GM23338 (cell line): ENCODE measurements around the gene COX4I2. TPM values are rescaled to one million over a fixed set of nuclear protein-coding genes. Genes with fewer than 3 reads are reported as not detected.
A peak's percentile ranks its signal among the peaks of the same experiment; 100 is the strongest.

Experiments used
- ATAC-seq: fragments of 200-7000 bp; cut with Tn5 transposase; 3 replicates; pipeline ENCODE4 v1.9.1; 2020
- DNase-seq: peaks from one replicate; pipeline ENCODE4 v3.0.0-alpha.2; 2015; ENCODE audit warnings: low spot score
- H2AFZ ChIP-seq: fragments of 200-600 bp; sonication (generic); 2 replicates; pipeline ENCODE4 v1.8.0; 2016; ENCODE audit warnings: antibody characterized with exemption, mild to moderate bottlenecking, moderate library complexity
- H3F3A ChIP-seq: fragments of 200-600 bp; sonication (generic); replicated peaks from 2 replicates; pipeline ENCODE4 v1.8.0; 2017; ENCODE audit warnings: antibody characterized with exemption, mixed run types, low read depth
- H3K27ac ChIP-seq: fragments of 200-600 bp; sonication (generic); 2 replicates; pipeline ENCODE4 v1.6.1; 2016; ENCODE audit warnings: low read depth
- H3K27me3 ChIP-seq: fragments of 200-600 bp; sonication (generic); 2 replicates; pipeline ENCODE4 v1.8.0; 2016; ENCODE audit warnings: mild to moderate bottlenecking, mixed run types, moderate library complexity; ENCODE audit not compliant: insufficient read depth
- H3K36me3 ChIP-seq: fragments of 200-600 bp; sonication (generic); 2 replicates; pipeline ENCODE4 v1.8.0; 2016; ENCODE audit warnings: mild to moderate bottlenecking; ENCODE audit not compliant: insufficient read depth
- H3K4me1 ChIP-seq: fragments of 200-600 bp; sonication (generic); 2 replicates; pipeline ENCODE4 v1.8.0; 2016; ENCODE audit warnings: mild to moderate bottlenecking, moderate library complexity; ENCODE audit not compliant: insufficient read depth
- H3K4me2 ChIP-seq: fragments of 200-600 bp; sonication (generic); 2 replicates; pipeline ENCODE4 v1.7.1; 2017; ENCODE audit warnings: mixed run types
- H3K4me3 ChIP-seq: fragments of 200-600 bp; sonication (generic); 2 replicates; pipeline ENCODE4 v1.6.1; 2016; ENCODE audit warnings: mixed run types
- H3K79me2 ChIP-seq: fragments of 200-600 bp; sonication (generic); replicated peaks from 2 replicates; pipeline ENCODE4 v1.8.0; 2017; ENCODE audit warnings: mild to moderate bottlenecking; ENCODE audit not compliant: insufficient read depth
- H3K9me2 ChIP-seq: fragments of 200-600 bp; sonication (generic); 2 replicates; pipeline ENCODE4 v1.8.0; 2017; ENCODE audit not compliant: insufficient read depth
- H4K20me1 ChIP-seq: fragments of 200-600 bp; sonication (generic); replicated peaks from 2 replicates; pipeline ENCODE4 v1.8.0; 2017; ENCODE audit warnings: mild to moderate bottlenecking; ENCODE audit not compliant: insufficient read depth
- H3K27ac Mint-ChIP-seq: 2 replicates; pipeline ENCODE4 v1.8.0; 2020; ENCODE audit warnings: inconsistent platforms, mild to moderate bottlenecking, moderate library complexity, mixed read lengths
- H3K27me3 Mint-ChIP-seq: 3 replicates; pipeline ENCODE4 v1.8.0; 2022; ENCODE audit warnings: low read depth, mild to moderate bottlenecking, moderate library complexity, mixed read lengths, inconsistent platforms; ENCODE audit not compliant: insufficient read depth, poor library complexity
- H3K36me3 Mint-ChIP-seq: 3 replicates; pipeline ENCODE4 v1.8.0; 2021; ENCODE audit warnings: low read depth, mild to moderate bottlenecking, inconsistent platforms, moderate library complexity, mixed read lengths
- H3K4me1 Mint-ChIP-seq: 3 replicates; pipeline ENCODE4 v1.8.0; 2020; ENCODE audit warnings: mild to moderate bottlenecking, inconsistent platforms, mixed read lengths
- H3K4me3 Mint-ChIP-seq: 3 replicates; pipeline ENCODE4 v1.8.0; 2021; ENCODE audit warnings: moderate library complexity, mild to moderate bottlenecking, inconsistent platforms, mixed read lengths
- H3K9me3 Mint-ChIP-seq: 3 replicates; pipeline ENCODE4 v1.8.0; 2020; ENCODE audit warnings: moderate library complexity, mild to moderate bottlenecking, inconsistent platforms, mixed read lengths
- STAT1 ChIP-seq: IDR thresholded peaks from one replicate; pipeline ENCODE4 v1.6.1; 2016; ENCODE audit warnings: antibody characterized with exemption; ENCODE audit not compliant: unreplicated experiment
- ZNF114 ChIP-seq: fragments of 250-450 bp; sonication (Bioruptor Pico); IDR thresholded peaks from 2 replicates; pipeline ENCODE4 v1.5.0; 2020; ENCODE audit warnings: mild to moderate bottlenecking, moderate library complexity
- ZNF331 ChIP-seq: fragments of 250-450 bp; sonication (Bioruptor Pico); IDR thresholded peaks from 2 replicates; pipeline ENCODE4 v1.5.0; 2020; ENCODE audit warnings: low read depth, mild to moderate bottlenecking, moderate library complexity
- polyA plus RNA-seq: library from polyadenylated mRNA; unstranded; fragments of >200 nt; fragmentation: Nextera tagmentation; extraction: Ambion mirVana; gene quantifications from 2 replicates; pipeline ENCODE4 v1.2.1, GENCODE V29; 2016
- total RNA-seq: library from RNA; depleted of rRNA; stranded (reverse); fragments of >200 nt; shearing (Covaris generic); gene quantifications from 2 replicates; pipeline ENCODE4 v1.2.3, GENCODE V29; 2014
- TF ChIP-seq, protein P1 (sequence below): fragments of 250-450 bp; sonication (Bioruptor Pico); IDR thresholded peaks from 2 replicates; pipeline ENCODE4 v1.5.0; 2020; ENCODE audit warnings: mild to moderate bottlenecking, moderate library complexity
- TF ChIP-seq, protein P2 (sequence below): IDR thresholded peaks from 2 replicates; pipeline ENCODE4 v1.6.1; 2016; ENCODE audit warnings: antibody characterized with exemption

The COX4I2 gene
- total and polyA plus RNA-seq, 2 experiments from 2014 or later: 0.63 TPM; not detected in 1

DNA sequence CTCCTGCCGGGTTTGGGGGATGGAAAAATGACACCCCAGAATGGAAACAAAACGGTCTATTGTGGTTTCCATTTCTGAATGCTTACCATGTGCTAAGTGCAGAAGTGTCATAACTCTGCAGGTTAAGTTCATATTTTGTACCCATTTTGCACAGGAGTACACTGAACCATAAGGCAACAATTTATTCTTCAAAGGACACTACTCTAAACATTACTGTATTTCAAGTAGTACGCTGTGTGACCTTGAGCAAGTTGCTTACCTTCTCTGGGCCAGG is 42.4 kb upstream of the COX4I2 start:
- TF ChIP-seq STAT1: no peak
- TF ChIP-seq ZNF114 (CRISPR knock-in tag): no peak
- TF ChIP-seq, protein P1, sequence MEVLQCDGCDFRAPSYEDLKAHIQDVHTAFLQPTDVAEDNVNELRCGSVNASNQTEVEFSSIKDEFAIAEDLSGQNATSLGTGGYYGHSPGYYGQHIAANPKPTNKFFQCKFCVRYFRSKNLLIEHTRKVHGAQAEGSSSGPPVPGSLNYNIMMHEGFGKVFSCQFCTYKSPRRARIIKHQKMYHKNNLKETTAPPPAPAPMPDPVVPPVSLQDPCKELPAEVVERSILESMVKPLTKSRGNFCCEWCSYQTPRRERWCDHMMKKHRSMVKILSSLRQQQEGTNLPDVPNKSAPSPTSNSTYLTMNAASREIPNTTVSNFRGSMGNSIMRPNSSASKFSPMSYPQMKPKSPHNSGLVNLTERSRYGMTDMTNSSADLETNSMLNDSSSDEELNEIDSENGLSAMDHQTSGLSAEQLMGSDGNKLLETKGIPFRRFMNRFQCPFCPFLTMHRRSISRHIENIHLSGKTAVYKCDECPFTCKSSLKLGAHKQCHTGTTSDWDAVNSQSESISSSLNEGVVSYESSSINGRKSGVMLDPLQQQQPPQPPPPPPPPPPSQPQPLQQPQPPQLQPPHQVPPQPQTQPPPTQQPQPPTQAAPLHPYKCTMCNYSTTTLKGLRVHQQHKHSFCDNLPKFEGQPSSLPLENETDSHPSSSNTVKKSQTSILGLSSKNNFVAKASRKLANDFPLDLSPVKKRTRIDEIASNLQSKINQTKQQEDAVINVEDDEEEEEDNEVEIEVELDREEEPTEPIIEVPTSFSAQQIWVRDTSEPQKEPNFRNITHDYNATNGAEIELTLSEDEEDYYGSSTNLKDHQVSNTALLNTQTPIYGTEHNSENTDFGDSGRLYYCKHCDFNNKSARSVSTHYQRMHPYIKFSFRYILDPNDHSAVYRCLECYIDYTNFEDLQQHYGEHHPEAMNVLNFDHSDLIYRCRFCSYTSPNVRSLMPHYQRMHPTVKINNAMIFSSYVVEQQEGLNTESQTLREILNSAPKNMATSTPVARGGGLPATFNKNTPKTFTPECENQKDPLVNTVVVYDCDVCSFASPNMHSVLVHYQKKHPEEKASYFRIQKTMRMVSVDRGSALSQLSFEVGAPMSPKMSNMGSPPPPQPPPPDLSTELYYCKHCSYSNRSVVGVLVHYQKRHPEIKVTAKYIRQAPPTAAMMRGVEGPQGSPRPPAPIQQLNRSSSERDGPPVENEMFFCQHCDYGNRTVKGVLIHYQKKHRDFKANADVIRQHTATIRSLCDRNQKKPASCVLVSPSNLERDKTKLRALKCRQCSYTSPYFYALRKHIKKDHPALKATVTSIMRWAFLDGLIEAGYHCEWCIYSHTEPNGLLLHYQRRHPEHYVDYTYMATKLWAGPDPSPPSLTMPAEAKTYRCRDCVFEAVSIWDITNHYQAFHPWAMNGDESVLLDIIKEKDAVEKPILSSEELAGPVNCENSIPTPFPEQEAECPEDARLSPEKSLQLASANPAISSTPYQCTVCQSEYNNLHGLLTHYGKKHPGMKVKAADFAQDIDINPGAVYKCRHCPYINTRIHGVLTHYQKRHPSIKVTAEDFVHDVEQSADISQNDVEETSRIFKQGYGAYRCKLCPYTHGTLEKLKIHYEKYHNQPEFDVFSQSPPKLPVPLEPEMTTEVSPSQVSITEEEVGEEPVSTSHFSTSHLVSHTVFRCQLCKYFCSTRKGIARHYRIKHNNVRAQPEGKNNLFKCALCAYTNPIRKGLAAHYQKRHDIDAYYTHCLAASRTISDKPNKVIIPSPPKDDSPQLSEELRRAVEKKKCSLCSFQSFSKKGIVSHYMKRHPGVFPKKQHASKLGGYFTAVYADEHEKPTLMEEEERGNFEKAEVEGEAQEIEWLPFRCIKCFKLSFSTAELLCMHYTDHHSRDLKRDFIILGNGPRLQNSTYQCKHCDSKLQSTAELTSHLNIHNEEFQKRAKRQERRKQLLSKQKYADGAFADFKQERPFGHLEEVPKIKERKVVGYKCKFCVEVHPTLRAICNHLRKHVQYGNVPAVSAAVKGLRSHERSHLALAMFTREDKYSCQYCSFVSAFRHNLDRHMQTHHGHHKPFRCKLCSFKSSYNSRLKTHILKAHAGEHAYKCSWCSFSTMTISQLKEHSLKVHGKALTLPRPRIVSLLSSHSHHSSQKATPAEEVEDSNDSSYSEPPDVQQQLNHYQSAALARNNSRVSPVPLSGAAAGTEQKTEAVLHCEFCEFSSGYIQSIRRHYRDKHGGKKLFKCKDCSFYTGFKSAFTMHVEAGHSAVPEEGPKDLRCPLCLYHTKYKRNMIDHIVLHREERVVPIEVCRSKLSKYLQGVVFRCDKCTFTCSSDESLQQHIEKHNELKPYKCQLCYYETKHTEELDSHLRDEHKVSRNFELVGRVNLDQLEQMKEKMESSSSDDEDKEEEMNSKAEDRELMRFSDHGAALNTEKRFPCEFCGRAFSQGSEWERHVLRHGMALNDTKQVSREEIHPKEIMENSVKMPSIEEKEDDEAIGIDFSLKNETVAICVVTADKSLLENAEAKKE: no peak
- TF ChIP-seq ZNF331 (CRISPR knock-in tag): no peak
- TF ChIP-seq, protein P2, sequence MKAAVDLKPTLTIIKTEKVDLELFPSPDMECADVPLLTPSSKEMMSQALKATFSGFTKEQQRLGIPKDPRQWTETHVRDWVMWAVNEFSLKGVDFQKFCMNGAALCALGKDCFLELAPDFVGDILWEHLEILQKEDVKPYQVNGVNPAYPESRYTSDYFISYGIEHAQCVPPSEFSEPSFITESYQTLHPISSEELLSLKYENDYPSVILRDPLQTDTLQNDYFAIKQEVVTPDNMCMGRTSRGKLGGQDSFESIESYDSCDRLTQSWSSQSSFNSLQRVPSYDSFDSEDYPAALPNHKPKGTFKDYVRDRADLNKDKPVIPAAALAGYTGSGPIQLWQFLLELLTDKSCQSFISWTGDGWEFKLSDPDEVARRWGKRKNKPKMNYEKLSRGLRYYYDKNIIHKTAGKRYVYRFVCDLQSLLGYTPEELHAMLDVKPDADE: no peak
- Mint-ChIP-seq H3K9me3 (no peaks in the 10 kb centered on the region; the same call in 2 of the 3 replicates), H3K27ac (no peak overlapping the region), H3K27me3 (peaks cover 20% of the 10 kb centered on the region), H3K4me3 (no peak overlapping the region; the same call in 2 of the 3 replicates), H3K36me3 (no peaks in the 10 kb centered on the region), H3K4me1 (peaks cover 38% of the 10 kb centered on the region)
- Histone ChIP-seq H3K9me2 (no peaks in the 10 kb centered on the region), H3K4me3 (no peak overlapping the region), H3K4me1 (peaks cover 43% of the 10 kb centered on the region), H3K27ac (peak overlapping the region; percentile 40), H3K79me2 (0 out of 2 replicates have a peak, but pooled peaks cover 5% of the 10 kb centered on the region), H3F3A (peaks cover 26% of the 10 kb centered on the region), H2AFZ (no peak overlapping the region), H4K20me1 (no peaks in the 10 kb centered on the region), H3K36me3 (no peaks in the 10 kb centered on the region), H3K4me2 (peak overlapping the region; percentile 0; the same call in 1 of the 2 replicates), H3K27me3 (no peaks in the 10 kb centered on the region)
- DNase-seq (no peak), ATAC-seq (no peak)
